Measurements from ENCODE around the gene CPSF3. TPM values are rescaled to one million over a fixed set of nuclear protein-coding genes. Genes with fewer than 3 reads are reported as not detected.

CPSF3 gene
- total RNA-seq, 1 experiment from 2014 or later = 68.5 TPM

GRCh38 chr2:9419541-9419940, 3.9 kb upstream of the CPSF3 start:
- intact Hi-C loops (cut with micrococcal nuclease) = no loop called here
- peaks cover 62% of the 10 kb centered on the region for H3K79me2 ChIP-seq (ENCODE audit: insufficient read depth, low read length)
- CTCF ChIA-PET = no interaction called here
- H3K4me2 ChIP-seq (ENCODE audit: low read length) = no peak overlapping the region
- H4K20me1 ChIP-seq (ENCODE audit: insufficient read depth) = no peaks in the 10 kb centered on the region
- POLR2A ChIA-PET = no interaction called here
- H3K36me3 ChIP-seq (ENCODE audit: control insufficient read depth in 1 of 2, insufficient read depth in 2 of 2, low read length in 2 of 2) = peaks cover 0 to 2% of the 10 kb centered on the region in 2 experiments; a peak in 1 of 4 replicates
- H3K9me3 ChIP-seq (ENCODE audit: control insufficient read depth in 1 of 2, insufficient read depth in 1 of 2, low read depth in 1 of 2, low read length in 2 of 2) = no peaks in the 10 kb centered on the region
- no peak overlapping the region for H3K27ac ChIP-seq (ENCODE audit: low read depth, low read length)
- BruUV-seq (replicated peaks) = no TSS peak
- no peak overlapping the region for H3K9ac ChIP-seq (ENCODE audit: low read length)
- no peaks in the 10 kb centered on the region for H3K27me3 ChIP-seq (ENCODE audit: insufficient read depth, low read length)
- H3K4me1 ChIP-seq (ENCODE audit: control insufficient read depth in 1 of 2, insufficient read depth in 2 of 2, low read length in 2 of 2) = peaks cover 7 to 15% of the 10 kb centered on the region in 2 experiments; a peak in 3 of 4 replicates
- TF ChIP-seq ATF3 (IDR thresholded peaks at IDR 0.05) (no peak), JUND (IDR thresholded peaks at IDR 0.05) (no peak), EZH2phosphoT487 (IDR thresholded peaks at IDR 0.05; ENCODE audit: borderline replicate concordance) (no peak), SP1 (IDR thresholded peaks at IDR 0.05; ENCODE audit: low read depth) (no peak), ELF1 (IDR thresholded peaks at IDR 0.05; ENCODE audit: borderline replicate concordance, low read depth) (no peak), SIN3A (IDR thresholded peaks at IDR 0.05; ENCODE audit: low read depth) (no peak), RAD21 (IDR thresholded peaks at IDR 0.05; ENCODE audit: low read depth) (no peak), EZH2 (IDR thresholded peaks at IDR 0.05) (no peak), POLR2A (IDR thresholded peaks at IDR 0.05; ENCODE audit: borderline replicate concordance, extremely low read depth, insufficient read depth, insufficient read length) (no peak), EGR1 (IDR thresholded peaks at IDR 0.05; ENCODE audit: low read depth) (no peak), CBX3 (IDR thresholded peaks at IDR 0.05; ENCODE audit: low read depth) (no peak)
- TF ChIP-seq, protein P1, sequence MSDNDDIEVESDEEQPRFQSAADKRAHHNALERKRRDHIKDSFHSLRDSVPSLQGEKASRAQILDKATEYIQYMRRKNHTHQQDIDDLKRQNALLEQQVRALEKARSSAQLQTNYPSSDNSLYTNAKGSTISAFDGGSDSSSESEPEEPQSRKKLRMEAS (IDR thresholded peaks at IDR 0.05) = no peak
- H3K9me2 ChIP-seq (ENCODE audit: insufficient read depth) = no peaks in the 10 kb centered on the region
- RAD21 ChIA-PET (ENCODE audit: low non-redundant PET in 1 of 2, low total read pairs in 2 of 2, uncharacterized antibody in 2 of 2, unreplicated experiment in 2 of 2) = no interaction called here
- no peak for ATAC-seq
- H3K4me3 ChIP-seq (replicated peaks in 1 of 2; ENCODE audit: low read depth in 1 of 2, low read length in 2 of 2) = no peak overlapping the region
- no peak for DNase-seq (ENCODE audit: low read depth, low spot score)
- no peak overlapping the region for H2AFZ ChIP-seq (ENCODE audit: low read depth, low read length, poor library complexity, severe bottlenecking)

DNA sequence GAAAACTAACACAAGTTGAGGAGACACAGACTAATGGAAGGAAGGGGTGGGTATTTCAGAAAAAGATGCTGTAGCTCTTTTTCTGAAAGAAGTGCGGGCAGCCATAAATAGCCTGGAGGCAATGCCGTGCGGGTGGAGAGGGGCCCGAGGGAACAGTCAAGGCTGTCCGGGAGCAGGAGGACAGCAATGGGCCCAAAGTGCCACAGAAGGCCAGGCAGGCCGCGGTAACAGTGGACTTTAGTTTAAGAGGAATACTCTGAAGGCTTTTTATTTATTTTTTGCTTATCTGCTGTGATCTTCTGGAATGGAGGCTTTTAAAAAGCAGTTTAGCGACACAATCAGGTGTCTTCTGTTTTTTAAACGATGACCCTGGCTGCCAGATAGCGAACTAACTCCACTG, 3.0 kb upstream of the CPSF3 start:
- Histone ChIP-seq H3K9me2 (ENCODE audit: insufficient read depth) (no peaks in the 10 kb centered on the region), H2AFZ (ENCODE audit: low read depth, low read length, poor library complexity, severe bottlenecking) (no peak overlapping the region), H3K4me2 (ENCODE audit: low read length) (no peak overlapping the region), H4K20me1 (ENCODE audit: insufficient read depth) (no peaks in the 10 kb centered on the region), H3K4me3 (replicated peaks in 1 of 2; ENCODE audit: low read depth in 1 of 2, low read length in 2 of 2) (no peak overlapping the region), H3K36me3 (ENCODE audit: control insufficient read depth in 1 of 2, insufficient read depth in 2 of 2, low read length in 2 of 2) (peaks cover 0 to 2% of the 10 kb centered on the region in 2 experiments; a peak in 1 of 4 replicates), H3K4me1 (ENCODE audit: control insufficient read depth in 1 of 2, insufficient read depth in 2 of 2, low read length in 2 of 2) (peaks cover 13 to 22% of the 10 kb centered on the region in 2 experiments; a peak in 3 of 4 replicates), H3K9me3 (ENCODE audit: control insufficient read depth in 1 of 2, insufficient read depth in 1 of 2, low read depth in 1 of 2, low read length in 2 of 2) (no peaks in the 10 kb centered on the region), H3K27me3 (ENCODE audit: insufficient read depth, low read length) (no peaks in the 10 kb centered on the region), H3K79me2 (ENCODE audit: insufficient read depth, low read length) (peaks cover 70% of the 10 kb centered on the region), H3K27ac (ENCODE audit: low read depth, low read length) (no peak overlapping the region), H3K9ac (ENCODE audit: low read length) (no peak overlapping the region)
- ChIA-PET RAD21 (ENCODE audit: low non-redundant PET in 1 of 2, low total read pairs in 2 of 2, uncharacterized antibody in 2 of 2, unreplicated experiment in 2 of 2) (no interaction called here), POLR2A (no interaction called here), CTCF (no interaction called here)
- no peak for TF ChIP-seq FOSL1 (IDR thresholded peaks at IDR 0.05; ENCODE audit: low read depth)
- no peak for TF ChIP-seq TCF7L2 (IDR thresholded peaks at IDR 0.05; ENCODE audit: borderline replicate concordance, extremely low read depth, insufficient read depth, insufficient read length)
- no peak for TF ChIP-seq EZH2phosphoT487 (IDR thresholded peaks at IDR 0.05; ENCODE audit: borderline replicate concordance)
- TF ChIP-seq EGR1 (IDR thresholded peaks at IDR 0.05; ENCODE audit: low read depth) = no peak
- TF ChIP-seq CEBPB (IDR thresholded peaks at IDR 0.05; ENCODE audit: low read depth) = no peak
- TF ChIP-seq SRF (IDR thresholded peaks at IDR 0.05; ENCODE audit: low read depth) = no peak
- no peak for TF ChIP-seq POLR2A (IDR thresholded peaks at IDR 0.05; ENCODE audit: borderline replicate concordance, extremely low read depth, insufficient read depth, insufficient read length)
- TF ChIP-seq SIN3A (IDR thresholded peaks at IDR 0.05; ENCODE audit: low read depth) = no peak
- intact Hi-C loops (cut with micrococcal nuclease) = no loop called here
- no TSS peak for BruUV-seq (replicated peaks)
- ATAC-seq (no peak), DNase-seq (ENCODE audit: low read depth, low spot score) (no peak)

Measured in HCT116 (cell line).